GM13977 (cell line): ENCODE results near the gene TNFAIP8L1.

Experiments used
- DNase-seq: peaks from one replicate; pipeline ENCODE4 v3.0.0; 2012; ENCODE audit warnings: low spot score
- CTCF ChIP-seq: IDR thresholded peaks from 2 replicates; pipeline ENCODE4 v1.5.1; 2012; ENCODE audit warnings: mild to moderate bottlenecking, control low read depth; ENCODE audit not compliant: insufficient read depth; ENCODE audit errors: extremely low read depth, missing control alignments
- in situ Hi-C: fragments of 300-500 bp; cut with MboI; formaldehyde crosslinking; loops from one replicate; pipeline ENCODE4 v1.12.0; 2022; ENCODE audit warnings: low sequenced_read_pairs, low pct_unique_long_range_greater_than_20kb, mixed read lengths, inconsistent platforms; ENCODE audit not compliant: unreplicated experiment

The TNFAIP8L1 gene

GRCh38 chr19:4645718-4646117 lies 6.4 kb downstream of the TNFAIP8L1 start:
- in situ Hi-C loops, result no loop called here

GRCh38 chr19:4647676-4648644 lies 8.6 kb downstream of the TNFAIP8L1 start:
- no peak for DNase-seq
- in situ Hi-C loops, result no loop called here

More at GRCh38 chr19:4645718-4646117, 6.4 kb downstream of the TNFAIP8L1 start:
- DNase-seq, result no peak
- no peak for TF ChIP-seq CTCF

GRCh38 chr19:4649392-4650047 lies 10.2 kb downstream of the TNFAIP8L1 start:
- in situ Hi-C loops, result no loop called here
- TF ChIP-seq CTCF, result no peak
- no peak for DNase-seq

More at GRCh38 chr19:4647676-4648644, 8.6 kb downstream of the TNFAIP8L1 start:
- TF ChIP-seq CTCF, result peak; percentile 34

GRCh38 chr19:4650159-4650558 lies 10.8 kb downstream of the TNFAIP8L1 start:
- DNase-seq, result no peak
- in situ Hi-C loops, result no loop called here
- no peak for TF ChIP-seq CTCF

GRCh38 chr19:4652075-4652474 lies 12.8 kb downstream of the TNFAIP8L1 start:
- in situ Hi-C loops, result no loop called here
- no peak for TF ChIP-seq CTCF

GRCh38 chr19:4653793-4654436 lies 14.6 kb downstream of the TNFAIP8L1 start:
- no peak for TF ChIP-seq CTCF
- DNase-seq, result no peak
- in situ Hi-C loops, result no loop called here

More at GRCh38 chr19:4652075-4652474, 12.8 kb downstream of the TNFAIP8L1 start:
- DNase-seq, result no peak
